ENCODE data around the gene JAKMIP1.
A peak's percentile ranks its signal among the peaks of the same experiment; 100 is the strongest.
"Not testable (repeated sequence)": the region's sequence is repeated elsewhere in the genome, so short reads cannot be mapped to it uniquely, and the experiment has no call there.

JAKMIP1 gene

GRCh38 chr4:6154875-6155274, 45.5 kb downstream of the JAKMIP1 start:
- peaks cover 7% of the 10 kb centered on the region for H3K36me3 Mint-ChIP-seq (ENCODE audit: insufficient read depth)
- no peaks in the 10 kb centered on the region for H3K9me3 Mint-ChIP-seq
- ATAC-seq (replicated peaks; ENCODE audit: extremely low read depth, poor library complexity, severe bottlenecking) (no peak), DNase-seq (ENCODE audit: low spot score in 2 of 2) (no peak)
- no peak overlapping the region for H3K27ac Mint-ChIP-seq (ENCODE audit: low read depth)
- H3K4me1 Mint-ChIP-seq: peaks cover 68% of the 10 kb centered on the region
- H3K4me3 Mint-ChIP-seq: peak overlapping the region; percentile 59
- H3K27me3 Mint-ChIP-seq: no peaks in the 10 kb centered on the region

GRCh38 chr4:6153874-6154273, 46.5 kb downstream of the JAKMIP1 start:
- Mint-ChIP-seq H3K9me3 (no peaks in the 10 kb centered on the region), H3K4me3 (no peak overlapping the region), H3K27me3 (no peaks in the 10 kb centered on the region), H3K36me3 (ENCODE audit: insufficient read depth) (peaks cover 8% of the 10 kb centered on the region), H3K4me1 (peaks cover 59% of the 10 kb centered on the region), H3K27ac (ENCODE audit: low read depth) (peak overlapping the region; percentile 65)
- ATAC-seq (replicated peaks; ENCODE audit: extremely low read depth, poor library complexity, severe bottlenecking) (no peak), DNase-seq (ENCODE audit: low spot score in 2 of 2) (no peak)

GRCh38 chr4:6152869-6153705, 47.3 kb downstream of the JAKMIP1 start:
- no peak for DNase-seq (ENCODE audit: low spot score in 2 of 2)
- ATAC-seq (replicated peaks; ENCODE audit: extremely low read depth, poor library complexity, severe bottlenecking): no peak
- H3K36me3 Mint-ChIP-seq (ENCODE audit: insufficient read depth): peaks cover 5% of the 10 kb centered on the region
- peak overlapping the region; percentile 65 for H3K27ac Mint-ChIP-seq (ENCODE audit: low read depth)
- H3K9me3 Mint-ChIP-seq: no peaks in the 10 kb centered on the region
- peak overlapping the region; percentile 50 for H3K4me3 Mint-ChIP-seq
- H3K27me3 Mint-ChIP-seq: no peaks in the 10 kb centered on the region
- H3K4me1 Mint-ChIP-seq: peaks cover 54% of the 10 kb centered on the region

- ATAC-seq (replicated peaks; ENCODE audit: extremely low read depth, poor library complexity, severe bottlenecking): no peak
- Mint-ChIP-seq H3K27ac (ENCODE audit: low read depth) (peak overlapping the region; percentile 6), H3K27me3 (no peaks in the 10 kb centered on the region), H3K4me3 (no peak overlapping the region), H3K36me3 (ENCODE audit: insufficient read depth) (peaks cover 3% of the 10 kb centered on the region), H3K4me1 (peaks cover 52% of the 10 kb centered on the region), H3K9me3 (no peaks in the 10 kb centered on the region)
- DNase-seq (ENCODE audit: low spot score in 2 of 2): no peak
Observed at GRCh38 chr4:6150046-6150735, 50.2 kb downstream of the JAKMIP1 start.

GRCh38 chr4:6148506-6149205, 51.7 kb downstream of the JAKMIP1 start:
- H3K27me3 Mint-ChIP-seq: no peaks in the 10 kb centered on the region

GRCh38 chr4:6147441-6147840, 52.9 kb downstream of the JAKMIP1 start:
- peak overlapping the region; percentile 66 for H3K27ac Mint-ChIP-seq (ENCODE audit: low read depth)
- H3K9me3 Mint-ChIP-seq: no peaks in the 10 kb centered on the region
- ATAC-seq (replicated peaks; ENCODE audit: extremely low read depth, poor library complexity, severe bottlenecking) (no peak), DNase-seq (ENCODE audit: low spot score in 2 of 2) (no peak)
- H3K4me1 Mint-ChIP-seq: peaks cover 43% of the 10 kb centered on the region
- H3K27me3 Mint-ChIP-seq: no peaks in the 10 kb centered on the region
- H3K36me3 Mint-ChIP-seq (ENCODE audit: insufficient read depth): peaks cover 1% of the 10 kb centered on the region
- no peak overlapping the region for H3K4me3 Mint-ChIP-seq

More at GRCh38 chr4:6148506-6149205, 51.7 kb downstream of the JAKMIP1 start:
- peaks cover 1% of the 10 kb centered on the region for H3K36me3 Mint-ChIP-seq (ENCODE audit: insufficient read depth)
- H3K9me3 Mint-ChIP-seq: no peaks in the 10 kb centered on the region
- no peak overlapping the region for H3K27ac Mint-ChIP-seq (ENCODE audit: low read depth)
- DNase-seq (ENCODE audit: low spot score in 2 of 2) (no peak), ATAC-seq (replicated peaks; ENCODE audit: extremely low read depth, poor library complexity, severe bottlenecking) (no peak)
- H3K4me1 Mint-ChIP-seq: peaks cover 54% of the 10 kb centered on the region
- H3K4me3 Mint-ChIP-seq: no peak overlapping the region

- peaks cover 25% of the 10 kb centered on the region for H3K4me1 Mint-ChIP-seq
- DNase-seq (ENCODE audit: low spot score in 2 of 2) (no peak), ATAC-seq (replicated peaks; ENCODE audit: extremely low read depth, poor library complexity, severe bottlenecking) (no peak)
- H3K36me3 Mint-ChIP-seq (ENCODE audit: insufficient read depth): peaks cover 2% of the 10 kb centered on the region
- H3K9me3 Mint-ChIP-seq: no peaks in the 10 kb centered on the region
- no peaks in the 10 kb centered on the region for H3K27me3 Mint-ChIP-seq
- no peak overlapping the region for H3K4me3 Mint-ChIP-seq
- peak overlapping the region; percentile 76 for H3K27ac Mint-ChIP-seq (ENCODE audit: low read depth)
Observed at GRCh38 chr4:6143603-6144181, 56.7 kb downstream of the JAKMIP1 start.

GRCh38 chr4:6142935-6143602, 57.3 kb downstream of the JAKMIP1 start:
- peak overlapping the region; percentile 76 for H3K27ac Mint-ChIP-seq (ENCODE audit: low read depth)
- H3K9me3 Mint-ChIP-seq: no peaks in the 10 kb centered on the region
- no peaks in the 10 kb centered on the region for H3K27me3 Mint-ChIP-seq
- ATAC-seq (replicated peaks; ENCODE audit: extremely low read depth, poor library complexity, severe bottlenecking) (no peak), DNase-seq (ENCODE audit: low spot score in 2 of 2) (no peak)
- peaks cover 2% of the 10 kb centered on the region for H3K36me3 Mint-ChIP-seq (ENCODE audit: insufficient read depth)
- peaks cover 25% of the 10 kb centered on the region for H3K4me1 Mint-ChIP-seq
- H3K4me3 Mint-ChIP-seq: no peak overlapping the region

- no peaks in the 10 kb centered on the region for H3K27me3 Mint-ChIP-seq
- no peak for ATAC-seq (replicated peaks; ENCODE audit: extremely low read depth, poor library complexity, severe bottlenecking)
- peaks cover 21% of the 10 kb centered on the region for H3K4me1 Mint-ChIP-seq
- no peak overlapping the region for H3K27ac Mint-ChIP-seq (ENCODE audit: low read depth)
- H3K9me3 Mint-ChIP-seq: no peaks in the 10 kb centered on the region
- peaks cover 4% of the 10 kb centered on the region for H3K36me3 Mint-ChIP-seq (ENCODE audit: insufficient read depth)
- H3K4me3 Mint-ChIP-seq: no peak overlapping the region
- no peak for DNase-seq (ENCODE audit: low spot score in 2 of 2)
Observed at GRCh38 chr4:6142511-6142910, 57.8 kb downstream of the JAKMIP1 start.

- Mint-ChIP-seq H3K27ac (ENCODE audit: low read depth) (no peak overlapping the region), H3K9me3 (no peaks in the 10 kb centered on the region), H3K36me3 (ENCODE audit: insufficient read depth) (peaks cover 4% of the 10 kb centered on the region), H3K27me3 (no peaks in the 10 kb centered on the region), H3K4me1 (peaks cover 26% of the 10 kb centered on the region), H3K4me3 (no peak overlapping the region)
- no peak for DNase-seq (ENCODE audit: low spot score in 2 of 2)
- ATAC-seq (replicated peaks; ENCODE audit: extremely low read depth, poor library complexity, severe bottlenecking): no peak
Observed at GRCh38 chr4:6141554-6141953, 58.8 kb downstream of the JAKMIP1 start.

GRCh38 chr4:6141021-6141420, 59.3 kb downstream of the JAKMIP1 start:
- ATAC-seq (replicated peaks; ENCODE audit: extremely low read depth, poor library complexity, severe bottlenecking); H3K27me3 Mint-ChIP-seq; H3K9me3 Mint-ChIP-seq; H3K27ac Mint-ChIP-seq (ENCODE audit: low read depth); H3K36me3 Mint-ChIP-seq (ENCODE audit: insufficient read depth); DNase-seq (ENCODE audit: low spot score in 2 of 2); H3K4me3 Mint-ChIP-seq: not testable (repeated sequence)
- H3K4me1 Mint-ChIP-seq: peaks cover 27% of the 10 kb centered on the region

GRCh38 chr4:6137747-6138135, 62.6 kb downstream of the JAKMIP1 start:
- Mint-ChIP-seq H3K27me3 (no peaks in the 10 kb centered on the region), H3K36me3 (ENCODE audit: insufficient read depth) (peaks cover 10% of the 10 kb centered on the region), H3K4me1 (peaks cover 32% of the 10 kb centered on the region), H3K27ac (ENCODE audit: low read depth) (no peak overlapping the region), H3K9me3 (no peaks in the 10 kb centered on the region), H3K4me3 (no peak overlapping the region)
- ATAC-seq (replicated peaks; ENCODE audit: extremely low read depth, poor library complexity, severe bottlenecking) (no peak), DNase-seq (ENCODE audit: low spot score in 2 of 2) (no peak)

Measured in central memory CD8-positive, alpha-beta T cell (primary cell).